HL-60/S4 treated with retinoic acid at 250 ng/mL for 4 days and 3 days (cell line): ENCODE data around the gene NCEH1.

ENCODE experiments used
- in situ Hi-C: fragments of 300-500 bp; cut with MboI; formaldehyde crosslinking; loops from 2 replicates; pipeline ENCODE4 v1.7.0; 2022; ENCODE audit warnings: low sequenced_read_pairs

The NCEH1 gene

DNA sequence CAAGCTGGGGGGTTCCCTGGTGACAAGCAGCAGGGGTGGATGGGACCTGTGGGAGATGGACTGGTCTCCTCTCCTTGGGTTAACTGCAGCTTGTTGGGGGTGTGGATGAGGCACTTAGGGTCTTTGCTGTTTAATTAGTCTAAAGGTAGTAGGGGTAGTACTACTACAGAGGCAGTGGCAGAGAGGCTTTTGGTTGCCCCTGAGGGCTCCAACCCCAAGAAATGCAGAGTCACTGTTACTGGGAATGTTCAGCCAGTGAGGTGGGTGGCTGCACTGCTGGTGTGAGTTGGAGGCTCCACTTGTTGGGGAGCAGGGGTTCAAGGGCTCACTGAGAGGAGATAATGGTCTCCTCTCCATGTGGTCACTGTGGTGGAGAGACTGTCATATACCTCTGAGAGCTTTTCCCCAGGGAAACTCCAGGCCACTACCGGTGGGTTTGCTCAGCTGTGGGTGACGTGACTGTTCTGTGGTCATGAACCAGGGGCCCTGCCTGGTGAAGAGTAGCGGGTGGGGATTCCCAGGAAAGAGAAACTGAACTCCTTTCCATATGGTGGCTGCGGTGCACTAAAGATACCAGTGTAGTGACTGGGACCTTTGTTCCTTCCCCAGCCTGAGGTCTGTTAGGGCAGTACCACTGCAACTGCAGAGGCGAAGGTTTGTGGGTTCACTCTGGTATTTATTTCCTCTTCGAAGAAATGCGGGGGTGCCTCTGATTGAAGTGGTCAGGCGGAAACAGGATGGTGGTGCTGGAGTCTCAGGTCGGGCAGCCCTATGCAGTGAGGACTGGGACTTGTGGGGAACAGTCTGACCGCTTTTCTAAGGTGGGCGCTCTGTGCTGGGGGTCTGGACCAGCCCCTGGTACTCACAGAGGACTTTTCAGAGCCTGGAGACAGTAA is 118.7 kb downstream of the NCEH1 start:
- in situ Hi-C loops: loop anchor here (10.0 kb wide), 1 partner anchor 107 kb away; no protein-coding TSS in a partner anchor

- in situ Hi-C loops: loop anchor here (10.0 kb wide), 1 partner anchor 106 kb away; no protein-coding TSS in a partner anchor
These were observed 119.7 kb downstream of the NCEH1 start for GRCh38 chr3:172591125-172591605.

GRCh38 chr3:172586436-172586835 is 124.4 kb downstream of the NCEH1 start:
- in situ Hi-C loops: no loop called here

- in situ Hi-C loops: no loop called here
These were observed 124.9 kb downstream of the NCEH1 start for GRCh38 chr3:172585954-172586353.

- in situ Hi-C loops: no loop called here
These were observed 128.2 kb downstream of the NCEH1 start for GRCh38 chr3:172582712-172583111.

DNA sequence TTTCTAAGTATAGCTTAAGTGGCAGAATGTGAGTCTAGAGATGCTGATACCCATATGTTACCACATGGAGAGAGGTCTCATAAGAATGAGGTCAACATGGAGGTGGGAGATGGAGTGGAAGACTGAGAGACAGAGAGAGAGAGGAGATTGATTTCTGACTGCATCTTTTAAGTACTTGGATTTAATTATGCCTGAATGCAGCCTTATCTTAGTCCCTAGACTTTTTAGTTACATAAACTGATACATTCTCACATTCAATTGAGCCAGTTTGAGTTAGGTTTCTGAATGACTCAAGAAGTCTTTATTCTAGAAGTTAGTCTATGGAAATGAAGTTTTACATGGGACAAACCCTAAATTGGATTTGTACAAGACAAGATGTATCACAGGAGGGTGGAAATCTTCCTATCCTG is 129.1 kb downstream of the NCEH1 start:
- in situ Hi-C loops: no loop called here

DNA sequence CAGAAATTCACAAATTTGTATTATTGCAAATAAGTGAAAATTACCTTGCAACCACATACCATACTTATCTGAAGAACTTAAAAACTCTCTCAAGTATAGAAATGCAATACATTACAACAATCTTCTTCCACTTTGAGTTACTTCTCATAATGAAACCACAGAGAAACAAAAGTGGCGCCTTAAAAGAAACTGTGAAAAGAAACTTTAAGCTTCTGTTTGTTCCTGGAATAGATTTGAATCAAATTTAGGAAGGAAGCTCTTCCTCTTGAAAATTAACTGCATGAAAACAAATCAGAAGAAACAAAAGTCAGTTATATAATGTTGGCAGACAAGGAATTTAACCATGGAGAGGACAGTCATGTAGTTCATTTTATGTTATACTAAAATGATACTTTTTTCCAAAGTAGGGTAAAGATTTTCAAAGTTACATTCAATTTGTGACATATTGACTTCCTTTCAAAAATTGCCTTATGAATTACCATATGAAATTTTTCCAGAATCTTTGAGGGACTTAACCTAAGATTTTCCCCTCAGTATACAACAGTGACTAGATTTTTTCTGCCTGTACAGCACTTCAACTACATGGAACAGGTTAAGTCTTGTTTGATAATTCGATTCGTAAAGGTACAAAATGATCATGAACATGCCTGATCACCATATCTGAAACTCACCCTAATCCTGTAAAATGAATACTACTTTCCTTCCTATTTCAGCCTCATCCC is 130.0 kb downstream of the NCEH1 start:
- in situ Hi-C loops: no loop called here
